Retinal pigment epithelial cell (primary cell): ENCODE data around the gene XYLT1.

ENCODE experiments used
- DNase-seq: peaks from one replicate; pipeline ENCODE4 v3.0.0-alpha.2; 2010; ENCODE audit warnings: low read depth
- H3K4me3 ChIP-seq: 2 replicates; pipeline ENCODE4 v1.5.1; 2011; ENCODE audit warnings: mild to moderate bottlenecking, low read length, control low read depth, moderate library complexity
- TF ChIP-seq, protein P1 (sequence below): conservative IDR thresholded peaks from 2 replicates; pipeline ENCODE4 v1.5.1; 2011; ENCODE audit warnings: low read depth, low read length, control low read depth, inconsistent platforms

XYLT1 gene

DNA sequence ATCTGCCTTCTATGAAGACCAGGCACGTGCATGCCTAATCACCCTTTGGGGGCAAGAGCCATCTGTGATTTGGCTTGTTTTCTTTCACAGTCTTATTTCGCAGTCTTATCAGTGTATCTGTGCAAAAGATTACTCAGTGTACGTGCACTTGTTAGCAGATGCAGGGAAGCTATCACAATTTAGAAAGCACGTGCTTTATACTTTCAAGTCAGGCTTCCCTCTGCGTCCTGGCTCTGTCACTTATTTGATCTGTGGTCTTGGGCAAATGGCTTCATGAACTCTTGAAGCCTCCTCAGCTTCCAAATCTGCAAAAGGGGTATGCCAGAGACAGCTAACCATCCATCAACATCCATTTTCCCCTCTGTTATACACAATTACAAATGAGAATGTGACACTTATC, 246.4 kb downstream of the XYLT1 start:
- TF ChIP-seq, protein P1, sequence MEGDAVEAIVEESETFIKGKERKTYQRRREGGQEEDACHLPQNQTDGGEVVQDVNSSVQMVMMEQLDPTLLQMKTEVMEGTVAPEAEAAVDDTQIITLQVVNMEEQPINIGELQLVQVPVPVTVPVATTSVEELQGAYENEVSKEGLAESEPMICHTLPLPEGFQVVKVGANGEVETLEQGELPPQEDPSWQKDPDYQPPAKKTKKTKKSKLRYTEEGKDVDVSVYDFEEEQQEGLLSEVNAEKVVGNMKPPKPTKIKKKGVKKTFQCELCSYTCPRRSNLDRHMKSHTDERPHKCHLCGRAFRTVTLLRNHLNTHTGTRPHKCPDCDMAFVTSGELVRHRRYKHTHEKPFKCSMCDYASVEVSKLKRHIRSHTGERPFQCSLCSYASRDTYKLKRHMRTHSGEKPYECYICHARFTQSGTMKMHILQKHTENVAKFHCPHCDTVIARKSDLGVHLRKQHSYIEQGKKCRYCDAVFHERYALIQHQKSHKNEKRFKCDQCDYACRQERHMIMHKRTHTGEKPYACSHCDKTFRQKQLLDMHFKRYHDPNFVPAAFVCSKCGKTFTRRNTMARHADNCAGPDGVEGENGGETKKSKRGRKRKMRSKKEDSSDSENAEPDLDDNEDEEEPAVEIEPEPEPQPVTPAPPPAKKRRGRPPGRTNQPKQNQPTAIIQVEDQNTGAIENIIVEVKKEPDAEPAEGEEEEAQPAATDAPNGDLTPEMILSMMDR: no peak
- no peak for DNase-seq

DNA sequence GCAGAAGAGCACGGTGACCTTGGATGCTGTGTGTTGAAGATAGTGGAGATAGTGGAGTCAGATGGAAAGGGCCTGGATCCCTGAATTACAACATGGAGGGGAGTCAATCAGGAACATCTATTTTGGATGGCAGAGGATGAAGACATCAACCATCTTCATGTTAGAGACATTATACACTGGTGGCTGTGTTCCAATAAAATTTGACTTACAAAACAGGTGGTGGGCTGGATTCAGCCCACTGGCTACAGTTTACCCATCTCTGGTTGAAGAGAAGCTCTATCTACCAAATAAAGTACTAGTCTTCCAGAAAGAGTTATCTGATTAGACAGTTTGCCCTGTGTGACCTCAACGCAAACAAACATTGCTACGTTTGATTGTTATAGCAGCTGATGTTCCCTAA, 247.2 kb downstream of the XYLT1 start:
- TF ChIP-seq, protein P1: no peak
- no peak for DNase-seq
- H3K4me3 ChIP-seq: no peak overlapping the region

More for the DNA sequence above, 246.4 kb downstream of the XYLT1 start:
- H3K4me3 ChIP-seq: no peak overlapping the region

- TF ChIP-seq, protein P1: no peak
- no peak overlapping the region for H3K4me3 ChIP-seq
- DNase-seq: no peak
Measured at GRCh38 chr16:17222871-17223401, 247.8 kb downstream of the XYLT1 start.

DNA sequence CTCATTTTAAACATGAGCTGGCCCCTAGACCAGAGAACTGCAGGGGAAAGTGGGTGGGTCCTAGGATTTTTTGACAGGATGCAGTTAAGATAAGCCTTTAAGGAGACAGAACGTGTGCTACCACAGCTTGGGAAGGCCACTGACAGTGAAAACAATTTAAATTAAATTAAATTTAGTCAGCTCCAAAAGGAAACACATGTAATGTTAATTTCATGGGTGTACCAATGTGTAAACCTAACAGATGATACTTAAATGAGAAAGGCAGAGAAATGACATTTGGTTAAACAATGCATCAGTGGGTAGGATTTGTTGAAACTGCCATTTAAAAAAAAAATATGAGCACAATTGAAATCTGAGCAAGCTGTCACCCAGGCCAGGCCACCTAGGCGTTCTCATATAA, 250.8 kb downstream of the XYLT1 start:
- DNase-seq: no peak
- TF ChIP-seq, protein P1: no peak
- H3K4me3 ChIP-seq: no peak overlapping the region

- no peak for DNase-seq
- H3K4me3 ChIP-seq: no peak overlapping the region
- TF ChIP-seq, protein P1: no peak
Measured at GRCh38 chr16:17215936-17216335, 254.8 kb downstream of the XYLT1 start.

DNA sequence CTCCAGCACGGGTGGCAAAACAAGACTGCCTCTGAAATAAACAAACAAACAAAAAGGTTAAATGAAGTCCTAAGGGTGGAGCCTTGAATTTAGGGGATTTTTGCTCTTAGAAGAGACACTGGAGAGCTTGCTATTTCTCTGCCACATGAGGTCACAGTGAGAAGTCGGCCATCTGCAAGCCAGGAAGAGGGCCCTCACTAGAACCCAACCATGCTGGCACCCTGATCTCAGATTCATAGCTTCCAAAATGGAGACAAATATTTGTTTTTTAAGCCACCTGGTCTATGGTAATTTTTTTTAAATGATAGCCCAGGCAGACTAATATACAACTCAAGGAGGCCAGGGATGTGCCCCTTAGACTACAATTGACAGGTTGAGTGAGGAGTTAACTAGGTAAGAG, 255.5 kb downstream of the XYLT1 start:
- TF ChIP-seq, protein P1: no peak
- DNase-seq: no peak
- H3K4me3 ChIP-seq: no peak overlapping the region

DNA sequence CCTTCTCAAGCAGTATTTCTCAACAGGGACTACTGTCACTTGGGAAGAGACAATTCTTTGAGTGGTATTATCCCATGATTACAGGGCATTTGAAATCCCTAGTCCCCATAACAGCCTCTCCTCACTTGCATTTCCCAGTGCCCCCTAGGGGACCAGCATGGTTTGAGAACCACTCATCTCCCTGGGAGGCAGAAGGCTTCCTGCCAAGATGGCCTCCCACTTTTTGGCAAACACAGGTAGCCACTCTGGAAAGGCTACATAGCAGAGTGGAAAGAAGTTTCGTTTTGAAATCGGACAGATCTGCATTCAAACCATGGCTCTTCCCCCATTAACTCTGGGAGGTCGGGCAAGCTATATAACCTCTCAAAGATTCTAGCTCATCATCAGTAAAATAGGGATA, 256.8 kb downstream of the XYLT1 start:
- TF ChIP-seq, protein P1: no peak
- DNase-seq: no peak
- no peak overlapping the region for H3K4me3 ChIP-seq
